Cardiac septum (tissue), 1 donor: ENCODE data around the gene RNF212. TPM values are rescaled to one million over a fixed set of nuclear protein-coding genes. Genes with fewer than 3 reads are reported as not detected.
"Not testable (repeated sequence)": the region's sequence is repeated elsewhere in the genome, so short reads cannot be mapped to it uniquely, and the experiment has no call there.

Source experiments
- DNase-seq: peaks from one replicate; pipeline ENCODE4 v3.0.0-alpha.2; 2020; ENCODE audit warnings: low spot score
- intact Hi-C: fragments of 100-400 bp; cut with DNase I; formaldehyde crosslinking; loops from one replicate; pipeline ENCODE4 v1.14.0; 2022
- total RNA-seq: library from RNA; stranded (reverse); fragmentation: NEBNext Ultra II Directional; extraction: Animal tissue kit (Norgen Biotek cat#: 25700); gene quantifications from one replicate; pipeline ENCODE4 v1.2.1, GENCODE V29; 2021
- donor health status: DM: no; HTN: no; CAD: no.

RNF212 gene
- total RNA-seq, 1 donor from 2014 or later, result 1.4 TPM

GRCh38 chr4:1054696-1055242 lies 58.6 kb downstream of the RNF212 start:
- DNase-seq, intact Hi-C loops: not testable (repeated sequence)

- DNase-seq, intact Hi-C loops: not testable (repeated sequence)
These were observed 59.5 kb downstream of the RNF212 start for GRCh38 chr4:1053891-1054290.

- intact Hi-C loops, result no loop called here
- no peak for DNase-seq
These were observed 60.2 kb downstream of the RNF212 start for GRCh38 chr4:1053080-1053661.

GRCh38 chr4:1052231-1052671 lies 61.1 kb downstream of the RNF212 start:
- no peak for DNase-seq
- intact Hi-C loops, result no loop called here

GRCh38 chr4:1051472-1051871 lies 61.9 kb downstream of the RNF212 start:
- intact Hi-C loops, result no loop called here
- peak; percentile 46 for DNase-seq

GRCh38 chr4:1050486-1051213 lies 62.7 kb downstream of the RNF212 start:
- intact Hi-C loops, result no loop called here

GRCh38 chr4:1049591-1049905 lies 63.8 kb downstream of the RNF212 start:
- intact Hi-C loops, result no loop called here
- DNase-seq, result peak; percentile 64

More at GRCh38 chr4:1050486-1051213, 62.7 kb downstream of the RNF212 start:
- DNase-seq, result peak; percentile 31

- DNase-seq, result peak; percentile 69
- intact Hi-C loops, result no loop called here
These were observed 64.4 kb downstream of the RNF212 start for GRCh38 chr4:1048773-1049590.

- peak; percentile 41 for DNase-seq
- intact Hi-C loops, result no loop called here
These were observed 65.2 kb downstream of the RNF212 start for GRCh38 chr4:1047976-1048772.

- intact Hi-C loops, result no loop called here
- peak; percentile 64 for DNase-seq
These were observed 66.0 kb downstream of the RNF212 start for GRCh38 chr4:1047106-1047975.

GRCh38 chr4:1046581-1047011 lies 66.8 kb downstream of the RNF212 start:
- intact Hi-C loops, DNase-seq: not testable (repeated sequence)

- no peak for DNase-seq
- intact Hi-C loops, result no loop called here
These were observed 67.7 kb downstream of the RNF212 start for GRCh38 chr4:1045595-1046201.

GRCh38 chr4:1045193-1045594 lies 68.2 kb downstream of the RNF212 start:
- intact Hi-C loops, result no loop called here
- DNase-seq, result no peak

- DNase-seq, result no peak
- intact Hi-C loops, result no loop called here
These were observed 68.7 kb downstream of the RNF212 start for GRCh38 chr4:1044469-1045192.

- peak; percentile 91 for DNase-seq
- intact Hi-C loops, result no loop called here
These were observed 69.5 kb downstream of the RNF212 start for GRCh38 chr4:1043651-1044468.

- no peak for DNase-seq
- intact Hi-C loops, result no loop called here
These were observed 70.2 kb downstream of the RNF212 start for GRCh38 chr4:1043162-1043561.
